T-cell (primary cell): ENCODE measurements around the gene PIK3CA. TPM values are rescaled to one million over a fixed set of nuclear protein-coding genes. Genes with fewer than 3 reads are reported as not detected.

Experiments
- ATAC-seq, 4 experiments: fragments of 200-7000 bp in 3 of 4; fragments of 150-1000 bp in 1 of 4; cut with Tn5 transposase; replicated peaks in 1 of 4; 1 replicate in 3 of 4; 2 replicates in 1 of 4; pipeline ENCODE4 v1.10.0; 2021; ENCODE audit warnings: moderate library complexity in 3 of 4, mild to moderate bottlenecking in 2 of 4, moderate number of reproducible peaks in 1 of 4
- CTCF ChIA-PET, 2 donors: fragments of 300-600 bp; sonication (Branson Sonifier 250); formaldehyde crosslinking; loops; one replicate each; lab custom pipeline; 2022; ENCODE audit warnings: antibody characterized with exemption in 2 of 2; lab: Charles Lee
- POLR2A ChIA-PET, 2 donors: fragments of 300-600 bp; sonication (Branson Sonifier 250); formaldehyde crosslinking; loops; one replicate each; lab custom pipeline; 2022; ENCODE audit warnings: antibody characterized with exemption in 2 of 2; lab: Charles Lee
- DNase-seq, 35 experiments: peaks; one replicate each; pipeline versions ENCODE4 v3.0.0 to v3.0.0-alpha.2; 2013 to 2023
- H3K27ac ChIP-seq: one replicate; pipeline ENCODE4 v1.5.1; 2013; ENCODE audit warnings: low read length
- H3K27me3 ChIP-seq, 2 experiments: replicated peaks in 1 of 2; 1 replicate in 1 of 2; 2 replicates in 1 of 2; pipeline versions ENCODE4 v1.6.1 to v1.7.0; 2013; ENCODE audit warnings: low read length in 1 of 2, mixed read lengths in 1 of 2; ENCODE audit not compliant: control insufficient read depth in 2 of 2, insufficient read depth in 2 of 2; ENCODE audit errors: extremely low read depth in 1 of 2
- H3K36me3 ChIP-seq, 2 donors: 1 replicate in 1 of 2; 2 replicates in 1 of 2; pipeline versions ENCODE4 v1.6.1 to v1.7.0; 2013; ENCODE audit warnings: low read length in 1 of 2; ENCODE audit not compliant: control insufficient read depth in 2 of 2, insufficient read depth in 1 of 2; ENCODE audit errors: extremely low read depth in 1 of 2
- H3K4me1 ChIP-seq, 2 experiments: 1 replicate in 1 of 2; 2 replicates in 1 of 2; pipeline versions ENCODE4 v1.6.1 to v1.7.0; 2013; ENCODE audit warnings: low read length in 2 of 2, mixed read lengths in 1 of 2; ENCODE audit not compliant: insufficient read depth in 2 of 2, control insufficient read depth in 1 of 2; ENCODE audit errors: extremely low read depth in 1 of 2
- H3K4me3 ChIP-seq, 2 donors: 1 replicate in 1 of 2; 2 replicates in 1 of 2; pipeline versions ENCODE4 v1.5.1 to v1.7.0; 2013; ENCODE audit warnings: mild to moderate bottlenecking in 2 of 2, low read length in 1 of 2, moderate library complexity in 1 of 2; ENCODE audit not compliant: control insufficient read depth in 1 of 2; ENCODE audit errors: extremely low read depth in 1 of 2
- H3K9me3 ChIP-seq: 2 replicates; pipeline ENCODE4 v1.7.0; 2013
- H3K27ac Mint-ChIP-seq, 2 donors: one replicate each; pipeline ENCODE4 v1.8.0; 2020 to 2021; ENCODE audit warnings: mild to moderate bottlenecking in 2 of 2, mixed read lengths in 2 of 2
- H3K27me3 Mint-ChIP-seq, 2 donors: one replicate each; pipeline ENCODE4 v1.8.0; 2021 to 2022; ENCODE audit warnings: mixed read lengths in 2 of 2
- H3K36me3 Mint-ChIP-seq: one replicate; pipeline ENCODE4 v1.8.0; 2021; ENCODE audit warnings: mixed read lengths
- H3K4me1 Mint-ChIP-seq, 3 donors: one replicate each; pipeline ENCODE4 v1.8.0; 2020 to 2022; ENCODE audit warnings: mixed read lengths in 3 of 3, mild to moderate bottlenecking in 1 of 3
- H3K4me3 Mint-ChIP-seq, 3 donors: one replicate each; pipeline ENCODE4 v1.8.0; 2020 to 2022; ENCODE audit warnings: mild to moderate bottlenecking in 3 of 3, mixed read lengths in 3 of 3, moderate library complexity in 3 of 3
- H3K9me3 Mint-ChIP-seq, 3 donors: one replicate each; pipeline ENCODE4 v1.8.0; 2020 to 2022; ENCODE audit warnings: mixed read lengths in 3 of 3
- WGBS: methylation state at CpG from one replicate; pipeline ENCODE4 v1.1.5; 2013; ENCODE audit warnings: missing lambda C conversion rate; ENCODE audit not compliant: insufficient coverage; 5-methylcytosine and 5-hydroxymethylcytosine counted together
- total RNA-seq, 35 experiments: library from RNA in 6 of 35; stranded (reverse) in 6 of 35; fragments of 120-200 nt in 1 of 35; gene quantifications; one replicate each; pipeline versions ENCODE4 v1.2.1 to v1.2.4 and lab custom pipeline; 2013 to 2026

PIK3CA gene
- total RNA-seq, 5 donors from 2014 or later (not counting 1 experiment from before 2014, with no cell fraction given), result 33.8 to 43.5 (median 34.8) TPM

- Mint-ChIP-seq H3K27ac (peak overlapping the region; percentile 19 to 74), H3K4me1 (peaks cover 14 to 28% (median 18%) of the 10 kb centered on the region in 3 donors), H3K4me3 (peak overlapping the region; percentile 63 to 79 (median 74)), H3K27me3 (peaks cover 0 to 3% of the 10 kb centered on the region in 2 donors), H3K36me3 (no peaks in the 10 kb centered on the region), H3K9me3 (peaks cover 0 to 18% (median 7%) of the 10 kb centered on the region in 3 donors)
- Histone ChIP-seq H3K4me3 (peak overlapping the region; percentile 50 to 57), H3K27ac (no peak overlapping the region), H3K9me3 (no peaks in the 10 kb centered on the region), H3K4me1 (peaks cover 5 to 10% of the 10 kb centered on the region in 2 experiments), H3K27me3 (no peaks in the 10 kb centered on the region), H3K36me3 (no peaks in the 10 kb centered on the region)
- POLR2A ChIA-PET, result interaction anchor here in 1 of 2 donors (0.6 kb wide), 1 partner anchor 54 kb away, joined by 3 read pairs; no protein-coding TSS in a partner anchor
- CTCF ChIA-PET, result interaction anchor here in 1 of 2 donors (0.8 kb wide), 1 partner anchor 387 kb away, joined by 3 read pairs; no protein-coding TSS in a partner anchor
- WGBS, result 12% methylated on average over 59 of the region's 71 CpGs
- DNase-seq (peak; percentile 23 to 76 (median 58)), ATAC-seq (peak; percentile 91 to 98 (median 97))
Measured at GRCh38 chr3:179260949-179261765, 113.0 kb downstream of the PIK3CA start.

- Histone ChIP-seq H3K27me3 (peaks cover 0 to 5% of the 10 kb centered on the region in 2 experiments), H3K27ac (no peak overlapping the region), H3K36me3 (no peaks in the 10 kb centered on the region), H3K4me3 (no peak overlapping the region), H3K9me3 (no peaks in the 10 kb centered on the region), H3K4me1 (peaks cover 5 to 10% of the 10 kb centered on the region in 2 experiments)
- CTCF ChIA-PET, result no interaction called here
- Mint-ChIP-seq H3K4me3 (no peak overlapping the region), H3K27me3 (peaks cover 0 to 7% of the 10 kb centered on the region in 2 donors), H3K36me3 (no peaks in the 10 kb centered on the region), H3K9me3 (peaks cover 0 to 14% (median 7%) of the 10 kb centered on the region in 3 donors), H3K27ac (no peak overlapping the region), H3K4me1 (peaks cover 14 to 28% (median 18%) of the 10 kb centered on the region in 3 donors)
- 98% methylated on average over 17 of the region's 29 CpGs for WGBS
- ATAC-seq, result no peak
- no peak for DNase-seq
- POLR2A ChIA-PET, result no interaction called here
Measured at GRCh38 chr3:179263134-179263533, 115.0 kb downstream of the PIK3CA start.

DNA sequence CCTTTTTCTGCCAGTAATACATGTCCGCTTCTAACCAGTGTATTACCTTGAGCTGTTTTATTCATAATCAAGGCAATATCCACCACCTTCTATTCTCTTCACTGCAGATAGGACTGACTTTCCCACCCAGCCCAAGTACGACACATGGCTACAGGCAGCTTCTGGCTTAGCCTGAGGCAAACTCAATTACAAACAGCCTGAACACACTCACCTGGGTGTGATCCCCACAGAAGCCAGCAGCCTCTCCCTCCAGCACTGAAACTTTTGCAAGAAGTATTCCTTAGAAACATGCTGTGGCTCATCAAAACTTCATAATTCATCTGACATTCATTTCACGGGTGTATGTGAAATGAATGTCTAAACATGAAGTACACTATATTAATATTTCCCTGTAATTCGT, 116.3 kb downstream of the PIK3CA start:
- peaks cover 5 to 10% of the 10 kb centered on the region in 2 experiments for H3K4me1 ChIP-seq
- 92% methylated on average over 2 of the region's 4 CpGs for WGBS
- no peaks in the 10 kb centered on the region for H3K36me3 ChIP-seq
- H3K27me3 ChIP-seq, result peaks cover 0 to 5% of the 10 kb centered on the region in 2 experiments
- H3K27ac ChIP-seq, result no peak overlapping the region
- no peaks in the 10 kb centered on the region for H3K36me3 Mint-ChIP-seq
- H3K4me3 Mint-ChIP-seq, result no peak overlapping the region
- no peak for DNase-seq
- H3K4me1 Mint-ChIP-seq, result peaks cover 12 to 22% (median 14%) of the 10 kb centered on the region in 3 donors
- no peaks in the 10 kb centered on the region for H3K9me3 ChIP-seq
- H3K9me3 Mint-ChIP-seq, result peaks cover 0 to 6% (median 4%) of the 10 kb centered on the region in 3 donors
- no peak overlapping the region for H3K27ac Mint-ChIP-seq
- H3K27me3 Mint-ChIP-seq, result peaks cover 3 to 9% of the 10 kb centered on the region in 2 donors
- CTCF ChIA-PET, result no interaction called here
- no peak for ATAC-seq
- no peak overlapping the region for H3K4me3 ChIP-seq
- POLR2A ChIA-PET, result no interaction called here

DNA sequence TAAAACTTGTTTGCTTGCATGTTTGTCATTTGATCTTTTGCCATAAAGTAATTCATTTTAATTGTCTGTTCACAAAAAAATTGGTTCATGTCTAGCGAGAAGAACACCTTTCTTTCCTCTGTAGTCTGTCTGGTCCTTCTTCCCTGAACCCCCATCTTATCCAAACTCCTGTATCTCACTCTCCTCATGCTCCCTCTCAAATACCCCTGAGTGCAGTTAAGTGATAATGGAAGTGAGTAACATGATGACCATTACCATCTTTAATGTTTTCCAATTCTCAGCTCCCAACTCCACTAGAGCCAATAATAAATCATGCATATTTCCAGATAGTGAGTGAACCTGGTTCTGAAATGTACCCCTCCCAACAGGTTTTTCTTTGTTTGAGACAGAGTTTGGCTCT, 116.9 kb downstream of the PIK3CA start:
- no CpG with 5 or more reads among the region's 1 CpG for WGBS
- Histone ChIP-seq H3K4me1 (peaks cover 5 to 10% of the 10 kb centered on the region in 2 experiments), H3K36me3 (no peaks in the 10 kb centered on the region), H3K9me3 (no peaks in the 10 kb centered on the region), H3K4me3 (no peak overlapping the region), H3K27ac (no peak overlapping the region), H3K27me3 (peaks cover 0 to 5% of the 10 kb centered on the region in 2 experiments)
- ATAC-seq (no peak), DNase-seq (no peak)
- Mint-ChIP-seq H3K4me1 (peaks cover 7 to 18% (median 8%) of the 10 kb centered on the region in 3 donors), H3K36me3 (no peaks in the 10 kb centered on the region), H3K4me3 (no peak overlapping the region), H3K27ac (no peak overlapping the region), H3K27me3 (peaks cover 3 to 9% of the 10 kb centered on the region in 2 donors), H3K9me3 (no peaks in the 10 kb centered on the region)
- POLR2A ChIA-PET, result no interaction called here
- CTCF ChIA-PET, result no interaction called here

DNA sequence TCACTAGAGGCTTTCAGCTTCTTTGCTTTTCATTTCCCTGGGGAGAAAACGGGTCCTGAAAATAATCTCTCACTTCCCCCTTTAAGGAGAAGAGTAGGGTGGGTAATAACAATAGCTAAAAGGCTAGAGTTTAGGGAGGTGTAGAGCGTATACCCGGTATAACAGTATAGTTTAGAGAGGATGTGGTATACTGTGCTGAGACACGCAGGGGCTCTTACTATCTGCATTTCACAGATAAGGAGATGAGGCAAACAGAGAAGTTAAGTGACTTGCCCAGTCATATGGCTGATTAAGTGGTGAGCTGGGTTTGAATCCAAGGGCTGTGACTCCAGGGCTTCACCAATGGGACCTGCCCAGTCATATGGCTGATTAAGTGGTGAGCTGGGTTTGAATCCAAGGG, 117.7 kb downstream of the PIK3CA start:
- DNase-seq (no peak), ATAC-seq (no peak)
- POLR2A ChIA-PET, result no interaction called here
- Histone ChIP-seq H3K4me3 (no peak overlapping the region), H3K4me1 (peaks cover 5 to 8% of the 10 kb centered on the region in 2 experiments), H3K27me3 (peaks cover 0 to 5% of the 10 kb centered on the region in 2 experiments), H3K27ac (no peak overlapping the region), H3K9me3 (no peaks in the 10 kb centered on the region), H3K36me3 (no peaks in the 10 kb centered on the region)
- Mint-ChIP-seq H3K27me3 (peaks cover 3 to 9% of the 10 kb centered on the region in 2 donors), H3K36me3 (no peaks in the 10 kb centered on the region), H3K27ac (no peak overlapping the region), H3K4me3 (no peak overlapping the region), H3K9me3 (no peaks in the 10 kb centered on the region), H3K4me1 (peaks cover 1 to 12% (median 1%) of the 10 kb centered on the region in 3 donors)
- WGBS, result 42% methylated on average over 2 of the region's 4 CpGs
- CTCF ChIA-PET, result interaction anchor here in 1 of 2 donors (0.5 kb wide), 1 partner anchor 177 kb away, joined by 4 read pairs; no protein-coding TSS in a partner anchor

DNA sequence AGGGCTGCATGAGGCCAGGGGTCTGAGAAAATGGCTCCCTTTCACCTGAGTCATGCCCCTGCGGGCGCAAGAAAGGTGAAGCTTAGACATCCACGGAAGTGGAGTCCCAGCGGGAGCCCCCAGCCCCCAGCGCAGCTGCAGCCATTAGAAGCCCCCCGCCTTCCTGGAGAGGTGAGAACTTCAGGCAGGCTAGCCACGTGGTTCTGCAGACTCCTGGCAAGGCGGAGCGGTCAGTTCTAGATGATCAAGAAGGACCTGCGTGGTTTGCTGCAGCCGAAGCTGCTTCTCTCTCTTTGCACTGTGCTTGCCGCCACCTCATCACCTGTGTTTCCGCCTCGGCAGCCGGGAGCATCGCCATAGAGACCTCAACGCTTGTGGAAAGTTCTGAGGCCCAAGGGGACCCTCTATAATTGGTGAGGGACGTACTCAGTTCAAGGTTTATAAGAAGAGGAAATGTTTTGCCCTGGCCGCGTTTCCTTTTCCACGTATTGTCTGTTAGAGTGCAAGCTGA, 118.6 kb downstream of the PIK3CA start:
- Mint-ChIP-seq H3K4me1 (peaks cover 0 to 8% (median 0%) of the 10 kb centered on the region in 3 donors), H3K27me3 (peaks cover 3 to 9% of the 10 kb centered on the region in 2 donors), H3K27ac (no peak overlapping the region), H3K36me3 (no peaks in the 10 kb centered on the region), H3K9me3 (no peaks in the 10 kb centered on the region), H3K4me3 (no peak overlapping the region)
- ATAC-seq (no peak), DNase-seq (no peak)
- Histone ChIP-seq H3K4me1 (peaks cover 3% of the 10 kb centered on the region in 2 experiments), H3K27ac (no peak overlapping the region), H3K4me3 (no peak overlapping the region), H3K36me3 (no peaks in the 10 kb centered on the region), H3K9me3 (no peaks in the 10 kb centered on the region), H3K27me3 (peaks cover 0 to 5% of the 10 kb centered on the region in 2 experiments)
- WGBS, result 86% methylated on average over 8 of the region's 21 CpGs
- POLR2A ChIA-PET, result no interaction called here
- CTCF ChIA-PET, result no interaction called here
